B cell (primary cell): Measurements from ENCODE around the gene TOP2A. TPM values are rescaled to one million over a fixed set of nuclear protein-coding genes. Genes with fewer than 3 reads are reported as not detected.

Experiments
- ATAC-seq: fragments of 200-7000 bp; cut with Tn5 transposase; one replicate; pipeline ENCODE4 v1.10.0; 2021; ENCODE audit warnings: low read depth, mild to moderate bottlenecking, moderate number of reproducible peaks, moderate library complexity
- CTCF ChIA-PET: fragments of 350-600 bp; sonication (Branson Sonifier 250); formaldehyde crosslinking; loops from one replicate; lab custom pipeline; 2021; ENCODE audit warnings: antibody characterized with exemption, inconsistent platforms; lab: Charles Lee
- POLR2A ChIA-PET: fragments of 350-600 bp; sonication (Branson Sonifier 250); formaldehyde crosslinking; loops from one replicate; lab custom pipeline; 2021; ENCODE audit warnings: antibody characterized with exemption; lab: Charles Lee
- DNase-seq: peaks from one replicate; pipeline ENCODE4 v3.0.0; 2013
- H2AFZ ChIP-seq: 2 replicates; pipeline ENCODE4 v1.6.1; 2012; ENCODE audit warnings: mild to moderate bottlenecking, low read depth, low read length; ENCODE audit not compliant: insufficient read depth, poor library complexity, severe bottlenecking
- H3K27ac ChIP-seq, 2 donors: 1 replicate in 1 of 2; 2 replicates in 1 of 2; pipeline ENCODE4 v1.5.1; 2012 to 2013; ENCODE audit warnings: low read length in 2 of 2, mild to moderate bottlenecking in 2 of 2, moderate library complexity in 1 of 2
- H3K27me3 ChIP-seq, 4 experiments: fragments of 200-600 bp in 1 of 4; sonication (generic) in 1 of 4; replicated peaks in 1 of 4; 1 replicate in 2 of 4; 2 replicates in 2 of 4; pipeline versions ENCODE4 v1.6.1 to v1.7.0; 2013 to 2016; ENCODE audit warnings: low read length in 3 of 4, mild to moderate bottlenecking in 2 of 4, mixed read lengths in 1 of 4, moderate library complexity in 1 of 4; ENCODE audit not compliant: insufficient read depth in 4 of 4, control insufficient read depth in 3 of 4; ENCODE audit errors: control extremely low read depth in 1 of 4
- H3K36me3 ChIP-seq, 2 experiments: replicated peaks in 1 of 2; 1 replicate in 1 of 2; 2 replicates in 1 of 2; pipeline versions ENCODE4 v1.6.1 to v1.7.1; 2013; ENCODE audit warnings: low read length in 1 of 2; ENCODE audit not compliant: insufficient read depth in 2 of 2, control insufficient read depth in 1 of 2; ENCODE audit errors: control extremely low read depth in 1 of 2, extremely low read depth in 1 of 2
- H3K4me1 ChIP-seq, 2 donors: fragments of 200-600 bp in 1 of 2; sonication (generic) in 1 of 2; 1 replicate in 1 of 2; 2 replicates in 1 of 2; pipeline versions ENCODE4 v1.5.1 to v1.6.1; 2013 to 2017; ENCODE audit warnings: low read length in 2 of 2; ENCODE audit not compliant: control insufficient read depth in 2 of 2, insufficient read depth in 2 of 2
- H3K4me2 ChIP-seq: replicated peaks from 2 replicates; pipeline ENCODE3; 2012; ENCODE audit warnings: mild to moderate bottlenecking, low read depth, low read length; ENCODE audit not compliant: poor library complexity, severe bottlenecking
- H3K4me3 ChIP-seq, 5 experiments: fragments of 200-600 bp in 1 of 5; sonication (generic) in 1 of 5; 1 replicate in 3 of 5; 2 replicates in 2 of 5; pipeline versions ENCODE4 v1.5.1 to v1.7.0; 2011 to 2016; ENCODE audit warnings: low read length in 4 of 5, mild to moderate bottlenecking in 4 of 5, low read depth in 2 of 5, control low read depth in 1 of 5, moderate library complexity in 1 of 5; ENCODE audit not compliant: insufficient read depth in 1 of 5; ENCODE audit errors: control extremely low read depth in 1 of 5, extremely low read depth in 1 of 5
- H3K79me2 ChIP-seq: fragments of 200-600 bp; sonication (generic); one replicate; pipeline ENCODE4 v1.6.0; 2016; ENCODE audit warnings: low read length; ENCODE audit not compliant: control insufficient read depth, insufficient read depth
- H3K9ac ChIP-seq: fragments of 200-600 bp; sonication (generic); 2 replicates; pipeline ENCODE4 v1.6.1; 2017; ENCODE audit warnings: mild to moderate bottlenecking, low read length, moderate library complexity
- H3K9me3 ChIP-seq, 3 donors: one replicate each; pipeline versions ENCODE4 v1.6.1 to v1.7.1; 2013; ENCODE audit warnings: low read length in 2 of 3; ENCODE audit not compliant: control insufficient read depth in 2 of 3, insufficient read depth in 1 of 3; ENCODE audit errors: control extremely low read depth in 1 of 3
- H4K20me1 ChIP-seq: 2 replicates; pipeline ENCODE4 v1.6.0; 2012; ENCODE audit warnings: mild to moderate bottlenecking, low read length; ENCODE audit not compliant: insufficient read depth, control insufficient read depth, poor library complexity, severe bottlenecking
- H3K27ac Mint-ChIP-seq: one replicate; pipeline ENCODE4 v1.8.0; 2021; ENCODE audit warnings: mixed read lengths
- H3K27me3 Mint-ChIP-seq: one replicate; pipeline ENCODE4 v1.8.0; 2021; ENCODE audit warnings: mixed read lengths
- H3K4me1 Mint-ChIP-seq: one replicate; pipeline ENCODE4 v1.8.0; 2021; ENCODE audit warnings: mixed read lengths
- H3K4me3 Mint-ChIP-seq: one replicate; pipeline ENCODE4 v1.8.0; 2021; ENCODE audit warnings: mixed read lengths
- H3K9me3 Mint-ChIP-seq: one replicate; pipeline ENCODE4 v1.8.0; 2022; ENCODE audit warnings: mixed read lengths; ENCODE audit not compliant: insufficient read depth
- CTCF ChIP-seq: fragments of 200-600 bp; IDR thresholded peaks from one replicate; pipeline ENCODE4 v1.8.0; 2022; ENCODE audit warnings: antibody characterized with exemption, mild to moderate bottlenecking
- EZH2 ChIP-seq: IDR thresholded peaks from 2 replicates; pipeline ENCODE4 v1.6.1; 2012; ENCODE audit warnings: borderline replicate concordance, low read depth, mild to moderate bottlenecking, moderate library complexity, low read length; ENCODE audit not compliant: insufficient read depth, poor library complexity, severe bottlenecking
- WGBS: methylation state at CpG from one replicate; pipeline ENCODE4 v1.1.5; 2013; ENCODE audit warnings: missing lambda C conversion rate; ENCODE audit not compliant: insufficient coverage; 5-methylcytosine and 5-hydroxymethylcytosine counted together
- intact Hi-C: fragments of 100-400 bp; cut with micrococcal nuclease; formaldehyde crosslinking; loops from one replicate; pipeline ENCODE4 v1.10.0; 2022
- polyA plus RNA-seq: library from polyadenylated mRNA; depleted of rRNA; stranded (reverse); fragments of >200 nt; gene quantifications from 2 replicates; pipeline ENCODE4 v1.2.3, GENCODE V29; 2012
- total RNA-seq, 2 donors: library from RNA; stranded (reverse); fragments of 120-200 nt in 1 of 2; gene quantifications; 1 replicate in 1 of 2; 2 replicates in 1 of 2; pipeline versions ENCODE4 v1.2.3 to v1.2.4, GENCODE V29; 2013 to 2022

The TOP2A gene
- total and polyA plus RNA-seq, 2 donors (not counting 1 experiment from before 2014, with no cell fraction given), result 0.36 to 3.1 TPM

GRCh38 chr17:40360091-40360490 lies 57.6 kb downstream of the TOP2A start:
- H3K4me3 Mint-ChIP-seq, result no peak overlapping the region
- WGBS, result 84% methylated on average over 5 of the region's 8 CpGs

More at GRCh38 chr17:40360091-40360490, 57.6 kb downstream of the TOP2A start:
- Mint-ChIP-seq H3K4me1 (peaks cover 12% of the 10 kb centered on the region), H3K9me3 (no peaks in the 10 kb centered on the region), H3K27me3 (peaks cover 12% of the 10 kb centered on the region), H3K27ac (no peak overlapping the region)
- intact Hi-C loops, result loop anchor here (5.0 kb wide), 1 partner anchor 257 kb away; no protein-coding TSS in a partner anchor
- H4K20me1 ChIP-seq, result peaks cover 11% of the 10 kb centered on the region
- ChIA-PET CTCF (interaction anchor here (0.9 to 15.9 kb wide), 7 partner anchors 8 to 260 kb away, joined by 3 to 871 read pairs (median 12); partner anchors contain the start of genes CDC6, RARA and TOP2A), POLR2A (interaction anchor here (1.8 kb wide), 1 partner anchor 174 kb away, joined by 4 read pairs; no protein-coding TSS in a partner anchor)
- H2AFZ ChIP-seq, result no peak overlapping the region
- TF ChIP-seq EZH2 (no peak), CTCF (no peak)
- H3K27me3 ChIP-seq, result peaks cover 0 to 34% (median 8%) of the 10 kb centered on the region in 4 experiments
- DNase-seq (peak; percentile 18), ATAC-seq (no peak)
- no peak overlapping the region for H3K9ac ChIP-seq
- no peak overlapping the region for H3K27ac ChIP-seq
- H3K4me3 ChIP-seq, result no peak overlapping the region
- peaks cover 15 to 20% of the 10 kb centered on the region in 2 donors for H3K4me1 ChIP-seq
- H3K36me3 ChIP-seq, result peaks cover 0 to 16% of the 10 kb centered on the region in 2 experiments
- H3K79me2 ChIP-seq, result peaks cover 5% of the 10 kb centered on the region
- H3K9me3 ChIP-seq, result peaks cover 0 to 6% (median 0%) of the 10 kb centered on the region in 3 donors
- no peak overlapping the region for H3K4me2 ChIP-seq
